DMS79 treated with DMSO at 0.1 percent for 48 hours (cell line): ENCODE measurements around the gene MVP.
"Not testable (repeated sequence)": the region's sequence is repeated elsewhere in the genome, so short reads cannot be mapped to it uniquely, and the experiment has no call there.

Source experiments
- DNase-seq: peaks from one replicate; lab custom pipeline; 2025; lab: John Stamatoyannopoulos, UW

MVP gene

DNA sequence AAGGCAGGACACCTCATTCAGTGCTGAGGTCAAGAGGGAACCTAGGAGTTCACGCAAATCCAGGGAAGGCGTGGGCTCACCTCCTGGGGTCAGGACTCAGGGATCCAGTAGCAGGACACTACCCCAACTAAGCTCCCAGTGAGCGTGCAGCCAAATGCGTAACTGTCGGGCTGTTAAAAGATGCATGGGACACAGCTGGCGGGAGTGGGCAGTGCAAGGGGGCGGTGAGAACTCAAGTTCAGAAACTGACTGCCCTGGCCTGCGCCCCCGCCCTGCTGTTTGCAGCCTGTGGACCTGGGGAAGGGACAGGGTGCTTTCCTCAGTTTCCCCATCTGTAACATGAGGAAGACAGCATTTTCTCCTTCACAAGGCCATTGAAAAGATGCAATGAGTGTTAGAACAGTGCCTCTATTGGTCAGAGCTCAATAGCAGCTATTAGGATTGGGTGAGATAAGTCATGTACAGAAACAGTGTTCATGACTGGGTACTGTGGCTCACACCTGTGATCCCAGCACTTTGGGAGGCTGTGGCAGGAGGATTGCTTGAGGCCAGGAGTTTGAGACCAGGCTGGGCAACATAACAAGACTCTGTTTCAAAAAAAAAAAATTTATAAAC is 22.6 kb downstream of the MVP start:
- DNase-seq, result no peak

DNA sequence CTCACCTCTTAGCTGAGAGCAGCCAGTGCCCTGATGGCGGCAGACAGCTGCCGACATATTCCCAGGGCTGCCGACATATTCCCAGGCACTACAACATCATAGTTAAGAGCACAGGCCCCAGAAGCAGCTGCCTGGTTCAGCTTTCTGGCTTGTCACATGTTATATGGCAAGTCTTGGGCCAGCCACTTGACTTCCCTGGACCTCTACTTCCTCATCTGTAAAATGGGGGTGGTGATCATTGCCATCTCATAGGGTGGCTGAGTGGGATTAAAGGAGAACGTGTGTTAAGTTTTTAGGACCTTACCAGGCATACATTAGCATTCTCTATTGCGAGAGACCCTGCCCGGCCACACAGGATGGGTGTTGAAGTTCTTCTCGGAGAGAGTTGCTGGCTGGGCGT is 23.7 kb downstream of the MVP start:
- no peak for DNase-seq

DNA sequence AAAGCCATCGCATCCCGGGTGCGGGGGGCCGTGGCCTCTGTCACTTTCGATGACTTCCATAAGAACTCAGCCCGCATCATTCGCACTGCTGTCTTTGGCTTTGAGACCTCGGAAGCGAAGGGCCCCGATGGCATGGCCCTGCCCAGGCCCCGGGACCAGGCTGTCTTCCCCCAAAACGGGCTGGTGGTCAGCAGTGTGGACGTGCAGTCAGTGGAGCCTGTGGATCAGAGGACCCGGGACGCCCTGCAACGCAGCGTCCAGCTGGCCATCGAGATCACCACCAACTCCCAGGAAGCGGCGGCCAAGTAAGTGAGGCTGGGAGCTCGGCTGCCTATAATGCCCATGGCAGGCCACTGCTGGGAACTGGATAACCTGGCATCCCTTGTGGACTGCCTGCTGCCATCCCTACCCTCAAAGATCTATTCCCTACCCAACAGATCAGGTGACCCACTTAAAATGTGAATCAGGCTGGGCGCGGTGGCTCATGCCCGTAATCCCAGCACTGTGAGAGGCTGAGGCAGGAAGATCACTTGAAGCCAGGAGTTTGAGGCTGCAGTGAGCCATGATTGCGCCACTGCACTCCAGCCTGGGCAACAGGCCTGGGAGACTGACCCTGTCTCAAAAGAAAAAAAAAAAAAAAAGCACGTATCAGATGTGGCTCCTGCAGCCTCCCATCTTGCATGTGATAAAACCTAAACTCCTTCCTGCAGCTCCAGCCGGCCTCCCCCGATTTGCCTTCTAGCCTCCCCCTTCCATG is 24.5 kb downstream of the MVP start:
- peak; percentile 42 for DNase-seq

DNA sequence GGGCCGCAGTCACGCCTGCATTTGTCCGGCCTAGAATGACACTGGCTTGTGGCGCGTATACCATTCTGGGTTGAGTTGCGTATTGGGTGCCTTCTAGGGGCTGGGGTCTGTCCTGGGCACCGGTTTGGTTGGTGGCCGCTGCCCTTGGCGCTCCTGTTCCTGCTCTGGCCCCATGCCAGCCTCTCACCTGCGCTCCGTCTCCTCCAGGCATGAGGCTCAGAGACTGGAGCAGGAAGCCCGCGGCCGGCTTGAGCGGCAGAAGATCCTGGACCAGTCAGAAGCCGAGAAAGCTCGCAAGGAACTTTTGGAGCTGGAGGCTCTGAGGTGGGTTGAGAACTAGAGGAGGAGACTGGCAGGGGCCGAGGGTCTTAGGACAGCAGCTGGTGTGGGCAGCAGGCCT is 25.4 kb downstream of the MVP start:
- peak; percentile 72 for DNase-seq

DNA sequence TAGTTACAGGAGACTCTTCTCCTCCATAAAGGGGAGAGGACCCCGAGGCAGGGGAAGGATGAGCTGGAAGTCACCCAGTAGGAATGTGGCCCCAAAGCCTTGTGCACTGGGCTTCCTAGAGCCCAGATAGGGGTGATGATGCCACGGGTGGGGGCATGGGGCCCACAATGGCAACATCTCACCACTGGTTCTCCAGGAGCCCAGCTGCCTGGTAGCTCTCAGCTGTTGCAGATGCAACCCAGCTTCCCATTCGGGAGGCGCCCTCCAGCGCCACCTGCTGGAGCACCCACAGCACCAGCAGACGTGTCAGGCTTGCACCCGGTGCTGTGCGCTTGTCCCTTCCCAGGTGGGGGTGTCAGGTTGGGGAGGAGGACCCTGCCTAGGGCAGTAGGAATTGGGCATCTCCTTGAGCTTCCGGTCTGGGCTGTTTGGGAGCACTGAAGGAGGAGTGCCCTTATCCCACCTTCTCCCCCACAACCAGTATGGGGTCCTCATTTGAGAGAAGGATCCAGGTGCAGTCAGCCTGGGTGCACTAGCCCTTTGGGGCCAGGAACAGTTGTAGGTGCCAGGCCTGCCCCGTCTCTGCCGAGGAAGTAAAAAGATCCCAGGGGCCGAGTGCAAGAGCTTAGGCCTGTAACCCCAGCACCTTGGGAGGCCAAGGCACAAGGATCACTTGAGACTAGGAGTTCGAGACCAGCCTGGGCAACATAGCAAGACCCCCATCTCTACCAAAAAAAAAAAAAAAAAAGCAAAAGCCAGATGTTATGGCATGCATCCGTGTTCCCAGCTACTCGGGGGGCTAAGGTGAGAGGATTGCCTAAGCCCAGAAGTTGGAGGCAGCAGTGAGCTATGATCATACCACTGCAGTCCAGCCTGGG is 28.4 kb downstream of the MVP start:
- no peak for DNase-seq

DNA sequence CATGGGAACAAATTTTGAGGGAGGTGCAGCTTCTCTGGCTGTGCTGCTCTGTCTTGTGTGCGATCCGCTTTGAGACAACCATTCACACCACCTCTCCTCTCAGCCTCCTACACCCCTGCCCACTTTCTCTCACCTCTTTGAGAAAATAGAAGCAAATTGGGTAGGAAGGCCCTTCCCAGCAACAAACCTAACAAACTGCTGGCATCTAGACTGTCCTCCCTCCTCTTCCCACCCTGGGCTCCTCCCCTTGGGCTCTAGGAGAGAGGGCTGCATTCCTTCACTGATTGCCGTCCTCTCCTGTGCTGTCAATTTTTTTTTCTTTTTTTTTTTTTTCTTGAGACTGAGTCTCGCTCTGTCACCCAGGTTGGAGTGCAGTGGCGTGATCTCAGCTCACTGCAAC is 29.2 kb downstream of the MVP start:
- no peak for DNase-seq

DNA sequence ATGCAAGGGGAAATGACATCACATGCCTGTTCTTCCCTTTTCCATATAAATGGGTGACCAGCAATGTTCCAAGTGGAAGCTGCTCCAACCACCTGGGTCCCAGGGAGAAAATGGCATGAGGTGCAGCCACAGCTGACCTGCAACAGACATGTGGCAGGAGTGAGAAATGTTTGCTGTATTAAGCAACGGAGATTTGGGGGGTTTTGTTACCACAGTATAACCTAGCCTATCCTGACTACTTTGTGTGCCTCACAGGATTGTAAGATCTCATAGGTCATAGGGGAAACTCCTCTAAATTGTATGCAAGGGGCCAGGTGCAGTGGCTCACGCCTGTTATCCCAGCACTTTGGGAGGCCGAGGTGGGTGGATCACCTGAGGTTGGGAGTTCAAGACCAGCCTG is 30.7 kb downstream of the MVP start:
- no peak for DNase-seq

DNA sequence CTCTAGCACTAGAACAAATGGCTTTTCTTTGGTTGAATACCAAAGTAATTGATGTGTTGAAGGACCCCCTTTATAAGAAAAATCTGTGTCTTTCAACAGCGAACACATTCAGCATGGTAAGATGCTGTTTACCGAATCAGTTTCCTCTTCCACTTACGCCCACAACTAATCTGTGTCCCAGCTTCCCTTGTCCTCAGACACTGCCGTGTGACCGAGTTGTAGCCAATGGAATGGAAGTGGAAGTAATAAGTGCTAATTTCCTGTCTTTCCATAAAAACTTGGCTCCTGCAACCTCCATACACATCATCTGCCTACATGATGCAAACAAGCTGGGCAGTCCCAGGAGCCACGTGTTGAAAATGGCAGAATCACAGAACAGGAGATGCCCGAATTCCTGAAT is 32.4 kb downstream of the MVP start:
- DNase-seq, result no peak

DNA sequence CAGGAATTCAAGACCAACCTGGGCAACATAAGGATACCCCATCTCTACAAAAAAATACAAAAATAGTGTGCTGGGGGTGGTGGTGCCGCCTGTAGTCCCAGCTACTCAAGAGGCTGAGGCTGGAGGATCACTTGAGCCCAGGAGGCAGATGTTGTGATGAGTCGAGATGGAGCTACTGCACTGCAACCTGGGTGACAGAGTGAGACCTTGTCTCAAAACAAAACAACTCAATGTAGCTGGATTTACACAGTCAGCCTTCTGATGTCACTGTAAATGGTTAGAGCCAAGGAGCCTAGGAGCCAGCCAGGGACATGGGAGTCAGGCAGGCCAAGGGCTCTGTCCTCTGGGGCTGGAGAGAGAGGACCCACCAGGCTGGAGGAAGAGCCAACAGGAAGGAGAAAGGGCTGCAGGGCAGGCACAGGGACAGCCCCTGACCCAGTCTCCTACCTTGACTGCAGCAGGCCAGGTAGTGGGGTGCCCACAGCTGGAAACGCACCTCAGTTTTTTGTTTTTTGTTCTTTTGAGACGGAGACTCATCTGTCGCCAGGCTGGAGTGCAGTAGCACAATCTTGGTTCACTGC is 34.3 kb downstream of the MVP start:
- no peak for DNase-seq

DNA sequence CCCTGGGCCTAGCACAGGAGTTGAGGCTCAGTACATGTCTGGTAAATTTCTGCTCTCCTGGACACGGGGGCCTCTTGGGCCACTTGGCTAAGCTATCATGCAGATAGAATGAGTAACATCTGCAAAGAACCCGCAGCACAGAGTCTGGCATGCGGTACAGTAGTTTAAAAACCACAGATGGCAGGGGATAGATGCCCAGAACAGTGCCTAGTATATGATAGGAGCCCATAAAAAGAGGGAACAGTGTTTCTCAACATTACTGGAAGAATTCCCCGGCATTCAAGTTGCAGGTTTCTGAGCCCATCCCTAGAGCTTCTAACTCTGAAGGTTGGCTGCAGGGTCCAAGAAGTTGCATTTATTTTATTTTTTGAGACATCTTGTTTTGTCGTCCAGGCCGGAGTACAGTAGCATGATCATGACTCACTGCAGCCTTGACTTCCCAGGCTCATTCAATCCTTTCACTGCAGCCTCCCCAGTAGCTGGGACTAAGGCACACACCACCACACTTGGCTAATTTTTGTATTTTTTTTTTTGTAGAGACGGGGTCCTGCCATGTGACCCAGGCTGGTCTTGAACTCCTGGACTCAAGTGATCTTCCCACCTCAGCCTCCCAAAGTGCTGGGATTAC is 37.0 kb downstream of the MVP start:
- DNase-seq, result no peak

DNA sequence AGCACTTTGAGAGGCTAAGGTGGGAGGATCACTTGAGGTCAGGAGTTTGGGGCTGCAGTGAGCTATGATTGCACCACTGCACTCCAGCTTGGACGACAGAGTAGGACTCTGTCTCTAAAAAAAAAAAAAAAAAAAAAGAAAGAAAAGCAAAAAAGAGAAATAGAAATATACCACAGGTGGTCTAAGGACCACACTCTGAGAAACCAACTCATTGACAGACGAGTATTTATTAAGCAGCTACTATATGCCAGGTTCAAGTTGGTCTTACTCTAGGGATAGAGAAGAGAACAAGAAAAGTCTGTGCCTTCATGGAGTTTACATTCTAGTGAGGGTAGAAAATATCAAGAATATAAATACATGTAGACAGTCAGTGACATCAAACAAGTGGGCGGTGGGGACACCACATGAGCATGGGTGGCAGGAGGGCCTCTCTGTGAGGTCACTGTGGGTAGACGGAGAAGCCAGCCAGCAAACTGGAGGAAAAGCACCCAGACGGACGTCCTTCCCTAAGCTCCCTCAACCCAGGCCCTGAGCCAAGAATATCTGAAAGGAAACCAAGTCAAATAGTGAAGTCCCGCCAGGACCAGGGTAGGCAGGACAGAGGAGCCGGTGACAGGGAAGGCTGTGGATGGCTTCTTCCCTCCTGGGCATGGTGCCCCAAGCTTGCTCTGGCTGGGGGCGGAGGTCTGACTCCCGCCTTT is 38.0 kb downstream of the MVP start:
- no peak for DNase-seq

DNA sequence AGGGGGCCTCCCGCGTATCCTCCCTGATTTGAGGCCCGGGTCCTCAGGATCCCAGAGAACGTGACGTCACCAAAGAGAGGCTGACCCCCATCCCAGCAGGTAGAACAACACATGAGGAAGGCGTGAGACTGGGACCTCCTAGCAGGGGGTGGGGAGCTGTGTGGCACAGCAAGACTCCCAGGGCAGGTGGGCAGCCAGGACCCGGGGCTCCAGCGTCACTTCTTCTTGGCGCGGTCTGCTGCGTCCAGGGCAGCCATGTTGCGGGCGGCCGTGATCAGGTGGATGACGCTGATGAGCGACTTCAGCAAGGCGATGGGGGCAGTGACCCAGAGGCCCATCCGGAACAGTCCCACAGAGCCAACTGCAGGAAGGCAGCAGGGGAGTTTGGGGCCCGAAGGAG is 38.7 kb downstream of the MVP start:
- no peak for DNase-seq

DNA sequence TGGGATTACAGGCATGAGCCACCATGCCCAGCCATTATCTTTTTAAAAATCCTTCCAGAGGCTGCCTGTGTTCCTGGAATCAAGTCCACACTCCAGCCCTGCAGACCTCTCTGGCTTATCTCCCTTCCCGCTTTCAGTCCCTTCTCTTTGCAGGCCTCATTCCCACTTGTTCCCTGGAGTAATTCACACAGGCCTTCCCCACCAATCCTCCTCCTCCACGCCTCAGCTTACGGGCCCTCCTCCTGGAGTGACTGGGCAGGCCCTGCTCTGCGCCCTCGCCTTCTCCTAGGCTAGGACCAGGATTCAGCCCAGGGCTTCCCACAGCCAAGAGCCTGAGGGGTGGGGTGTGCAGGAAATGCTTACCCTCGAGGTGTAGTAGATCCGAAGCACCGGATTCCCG is 40.0 kb downstream of the MVP start:
- DNase-seq, result no peak

DNA sequence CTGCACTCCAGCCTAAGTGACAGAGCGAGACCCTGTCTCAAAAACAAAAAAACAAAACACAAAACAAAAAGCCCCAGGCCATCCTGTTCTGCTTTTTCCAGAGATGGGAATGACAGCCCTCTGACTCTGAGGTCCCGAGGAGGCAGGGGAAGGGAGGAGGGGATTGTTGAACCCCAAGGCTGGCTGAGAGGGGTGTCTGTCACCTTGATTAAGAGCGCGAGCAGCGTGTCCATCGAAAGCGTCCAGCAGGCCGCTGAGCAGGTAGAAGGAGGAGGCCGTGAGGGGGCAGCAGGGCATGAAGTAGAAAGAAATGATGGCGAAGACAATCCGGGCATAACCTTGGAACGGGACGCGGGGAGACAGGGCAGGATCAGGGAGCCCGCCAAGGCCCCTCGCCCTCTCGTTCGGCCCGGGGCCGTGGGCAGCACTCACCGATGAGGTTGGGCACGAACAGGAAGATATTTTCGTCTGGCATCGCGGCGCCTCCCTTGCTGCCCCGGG is 42.2 kb downstream of the MVP start:
- DNase-seq, result peak; percentile 8

DNA sequence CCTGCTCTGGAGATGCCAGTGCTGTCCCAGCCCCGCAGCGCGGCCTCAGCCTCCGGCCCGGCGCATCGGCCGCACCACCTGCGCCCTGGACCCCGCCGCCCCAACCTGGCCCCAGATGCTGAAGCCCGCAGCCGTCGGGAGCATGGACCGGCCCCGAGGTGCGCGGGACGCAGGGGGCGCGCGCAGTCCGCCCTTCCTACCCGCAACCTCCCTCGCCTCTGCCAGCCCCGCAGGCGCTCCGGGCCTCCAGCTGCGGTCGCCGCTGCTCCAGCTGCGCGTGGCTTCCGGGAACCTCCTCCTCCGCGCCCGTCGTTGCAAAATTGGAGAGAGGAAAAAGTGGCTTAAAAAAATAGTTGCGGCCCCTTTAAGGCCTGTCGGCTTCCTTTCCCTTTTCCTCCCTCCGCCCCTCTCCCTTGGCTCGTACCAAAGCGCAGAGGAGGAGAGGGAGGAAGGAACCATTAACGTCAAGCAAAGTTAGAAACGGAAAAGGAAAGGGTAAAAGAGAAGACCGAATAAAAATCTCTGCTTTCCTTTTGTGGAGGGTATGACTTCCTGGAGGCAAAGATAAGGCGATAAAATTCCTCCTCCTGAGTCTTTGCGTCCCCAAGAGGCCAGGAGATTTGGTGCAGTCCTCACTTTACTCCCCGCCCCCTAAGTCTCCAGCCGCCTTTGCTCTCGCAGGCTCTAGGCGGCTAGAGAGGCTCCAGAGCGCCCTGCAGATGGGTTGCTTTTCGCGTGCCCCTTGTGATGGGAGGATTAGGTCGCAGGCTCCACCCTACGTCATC is 42.8 kb downstream of the MVP start, which contains the start of gene CDIPT:
Gene CDIPT, minus strand, starts transcription at position 343 of the 785 bp plus-strand sequence. CDS start 369 bp downstream, outside the sequence.
- peak; percentile 96 for DNase-seq

DNA sequence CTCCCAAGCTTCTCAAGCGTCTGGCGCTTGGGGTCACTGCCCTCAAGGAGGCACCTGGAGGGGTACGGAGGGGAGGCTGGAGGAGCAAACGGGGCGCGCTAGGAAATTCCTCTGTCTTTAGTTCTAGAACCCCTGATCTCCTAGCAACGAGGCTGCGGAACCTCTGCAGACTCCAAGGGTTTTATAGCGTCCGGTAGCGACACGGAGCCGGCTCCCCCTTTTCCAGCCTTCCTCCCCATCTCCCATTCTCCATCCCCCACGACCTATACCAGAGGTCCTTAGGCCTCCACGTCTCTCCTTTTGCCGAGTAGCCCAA is 43.4 kb downstream of the MVP start:
- DNase-seq, result no peak

DNA sequence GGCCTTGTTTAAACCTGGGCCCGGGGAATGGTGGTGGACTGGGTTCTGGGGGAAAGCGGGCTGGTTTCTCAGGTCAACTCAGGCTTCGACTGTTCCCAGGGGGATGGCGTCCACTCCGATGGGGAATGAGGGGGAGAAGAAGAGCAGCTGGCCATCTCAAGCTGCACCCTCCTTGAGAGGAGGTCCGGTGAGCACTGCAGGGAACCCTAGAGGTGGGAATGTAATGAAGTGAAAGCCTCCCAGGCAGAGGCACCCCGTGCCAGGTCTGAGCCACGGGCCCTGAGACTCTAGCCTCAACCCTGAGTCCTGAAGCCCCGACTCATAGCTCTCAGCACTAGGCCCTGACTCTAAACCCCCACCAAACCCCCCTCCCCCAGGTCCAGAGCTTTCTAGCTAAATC is 43.9 kb downstream of the MVP start:
- no peak for DNase-seq

DNA sequence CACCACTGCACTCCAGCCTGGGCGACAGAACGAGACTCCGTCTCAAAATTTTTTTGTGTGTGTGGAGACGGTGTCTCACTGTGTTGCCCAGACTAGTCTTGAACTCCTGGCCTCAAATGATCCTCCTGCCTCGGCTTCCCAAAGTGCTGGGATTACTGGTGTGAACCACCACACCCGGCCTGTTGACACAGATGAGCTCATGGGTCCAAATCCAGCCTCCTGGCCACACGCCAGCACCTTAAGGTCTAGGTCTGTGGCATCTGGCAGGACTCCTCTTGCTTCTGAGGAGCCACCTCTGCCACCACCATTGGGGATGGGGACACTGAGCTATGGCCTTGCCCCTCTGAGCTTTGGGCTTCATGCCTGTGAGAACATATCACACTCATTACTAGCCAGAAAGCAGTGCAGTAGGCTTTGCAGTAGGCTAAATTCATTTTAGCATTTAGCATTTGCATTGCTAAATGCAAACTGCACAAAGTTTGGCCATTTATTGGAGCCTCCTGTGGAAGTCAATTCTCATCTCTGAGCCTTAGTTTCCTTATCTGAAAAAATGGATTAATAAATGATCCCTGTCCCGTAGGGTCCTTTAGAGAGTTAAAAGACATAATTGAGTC is 48.2 kb downstream of the MVP start:
- no peak for DNase-seq

DNA sequence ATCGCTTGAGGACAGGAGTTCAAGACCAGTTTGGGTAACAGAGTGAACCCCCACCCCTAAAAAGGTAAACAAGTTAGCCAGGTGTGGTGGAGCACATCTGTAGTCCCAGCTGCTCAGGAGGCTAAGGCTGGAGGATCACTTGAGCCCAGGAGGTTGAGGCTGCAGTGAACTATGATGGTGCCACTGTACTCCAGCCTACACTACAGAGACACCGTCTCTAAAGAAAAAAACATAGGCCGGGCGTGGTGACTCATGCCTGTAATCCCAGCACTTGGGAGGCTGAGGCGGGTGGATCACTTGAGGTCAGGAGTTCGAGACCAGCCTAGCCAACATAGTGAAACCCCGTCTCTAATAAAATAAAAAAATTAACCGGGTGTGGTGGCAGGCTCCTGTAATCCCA is 48.8 kb downstream of the MVP start:
- DNase-seq, result not testable (repeated sequence)
